ENCODE measurements around the gene SLC22A24. TPM values are rescaled to one million over a fixed set of nuclear protein-coding genes. Genes with fewer than 3 reads are reported as not detected.

The SLC22A24 gene
- total and polyA plus RNA-seq, 4 donors, result not detected

DNA sequence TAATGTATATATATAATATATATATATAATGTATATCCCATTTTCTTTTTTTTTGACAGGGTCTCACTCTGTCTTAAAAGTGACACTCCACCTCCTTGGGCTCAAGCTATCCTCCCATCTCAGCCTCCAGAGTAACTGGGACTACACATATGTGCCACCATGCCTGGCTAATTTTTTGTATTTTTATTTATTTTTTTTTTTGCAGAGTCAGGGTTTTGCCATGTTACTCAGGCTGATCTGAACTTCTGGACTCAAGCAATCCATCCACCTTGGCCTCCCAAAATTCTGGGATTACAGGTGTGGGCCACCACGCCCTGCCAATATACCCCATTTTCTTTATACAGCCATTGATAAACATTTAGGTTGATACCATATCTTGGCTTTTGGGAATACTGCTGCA, 33.9 kb upstream of the SLC22A24 start:
- H3K4me1 ChIP-seq (ENCODE audit: control insufficient read depth in 5 of 5, insufficient read depth in 5 of 5, low read length in 5 of 5), result no peaks in the 10 kb centered on the region
- 93 to 94% methylated on average over 1 of the region's 1 CpG for WGBS, 2 donors
- TF ChIP-seq, protein P1, sequence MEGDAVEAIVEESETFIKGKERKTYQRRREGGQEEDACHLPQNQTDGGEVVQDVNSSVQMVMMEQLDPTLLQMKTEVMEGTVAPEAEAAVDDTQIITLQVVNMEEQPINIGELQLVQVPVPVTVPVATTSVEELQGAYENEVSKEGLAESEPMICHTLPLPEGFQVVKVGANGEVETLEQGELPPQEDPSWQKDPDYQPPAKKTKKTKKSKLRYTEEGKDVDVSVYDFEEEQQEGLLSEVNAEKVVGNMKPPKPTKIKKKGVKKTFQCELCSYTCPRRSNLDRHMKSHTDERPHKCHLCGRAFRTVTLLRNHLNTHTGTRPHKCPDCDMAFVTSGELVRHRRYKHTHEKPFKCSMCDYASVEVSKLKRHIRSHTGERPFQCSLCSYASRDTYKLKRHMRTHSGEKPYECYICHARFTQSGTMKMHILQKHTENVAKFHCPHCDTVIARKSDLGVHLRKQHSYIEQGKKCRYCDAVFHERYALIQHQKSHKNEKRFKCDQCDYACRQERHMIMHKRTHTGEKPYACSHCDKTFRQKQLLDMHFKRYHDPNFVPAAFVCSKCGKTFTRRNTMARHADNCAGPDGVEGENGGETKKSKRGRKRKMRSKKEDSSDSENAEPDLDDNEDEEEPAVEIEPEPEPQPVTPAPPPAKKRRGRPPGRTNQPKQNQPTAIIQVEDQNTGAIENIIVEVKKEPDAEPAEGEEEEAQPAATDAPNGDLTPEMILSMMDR (IDR thresholded peaks at IDR 0.05; ENCODE audit: control extremely low read depth, extremely low read depth), result no peak
- ATAC-seq (ENCODE audit: insufficient read depth, low FRiP score) (no peak), DNase-seq (no peak)
- no peak overlapping the region for H3K9ac ChIP-seq (ENCODE audit: insufficient read depth in 1 of 2, low read length in 2 of 2)
- no peak overlapping the region for H3K4me3 ChIP-seq
- peaks cover 0 to 7% (median 0%) of the 10 kb centered on the region in 4 donors for H3K9me3 ChIP-seq (ENCODE audit: control insufficient read depth in 4 of 4, insufficient read depth in 3 of 4, low read length in 3 of 4)
- H3K27ac ChIP-seq (ENCODE audit: low read depth in 1 of 2, low read length in 1 of 2), result no peak overlapping the region
- no peaks in the 10 kb centered on the region for H3K36me3 ChIP-seq (ENCODE audit: control insufficient read depth in 4 of 4, insufficient read depth in 4 of 4, low read length in 4 of 4)
- no peaks in the 10 kb centered on the region for H3K27me3 ChIP-seq (ENCODE audit: control insufficient read depth in 3 of 3, insufficient read depth in 3 of 3, low read length in 2 of 3)

DNA sequence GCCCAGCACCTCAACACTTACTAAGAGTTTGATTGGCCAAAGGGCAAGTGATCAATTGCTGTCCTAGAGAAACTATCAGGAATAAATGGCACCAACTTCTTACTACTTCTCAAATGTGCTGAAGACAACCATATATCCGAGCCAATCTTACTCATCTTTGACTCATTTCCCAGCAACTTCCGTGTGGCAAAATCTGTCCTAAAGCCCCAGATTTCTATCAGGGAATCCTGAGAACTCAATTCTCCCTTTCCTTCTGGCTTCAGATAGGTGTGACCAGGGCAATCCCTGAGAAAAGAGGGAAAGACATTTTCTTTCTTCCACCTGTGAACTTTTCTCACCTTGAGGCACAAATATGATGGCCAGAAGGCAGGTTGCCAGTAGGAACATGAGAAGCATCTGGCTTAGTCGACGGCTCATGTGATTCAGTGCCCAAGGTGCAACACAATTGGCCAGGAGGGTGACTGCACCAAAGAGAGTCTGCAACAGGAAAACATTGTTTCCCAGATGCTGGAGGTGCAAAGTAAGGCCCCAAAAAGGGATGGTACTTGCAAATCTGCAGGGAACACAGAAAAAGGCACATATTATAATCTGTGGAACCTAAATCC, 21.8 kb upstream of the SLC22A24 start:
- TF ChIP-seq, protein P1 (IDR thresholded peaks at IDR 0.05; ENCODE audit: control extremely low read depth, extremely low read depth), result no peak
- Histone ChIP-seq H3K27ac (ENCODE audit: low read depth in 1 of 2, low read length in 1 of 2) (no peak overlapping the region), H3K9ac (ENCODE audit: insufficient read depth in 1 of 2, low read length in 2 of 2) (no peak overlapping the region), H3K4me1 (ENCODE audit: control insufficient read depth in 5 of 5, insufficient read depth in 5 of 5, low read length in 5 of 5) (no peaks in the 10 kb centered on the region), H3K9me3 (ENCODE audit: control insufficient read depth in 4 of 4, insufficient read depth in 3 of 4, low read length in 3 of 4) (no peaks in the 10 kb centered on the region), H3K36me3 (ENCODE audit: control insufficient read depth in 4 of 4, insufficient read depth in 4 of 4, low read length in 4 of 4) (no peaks in the 10 kb centered on the region), H3K27me3 (ENCODE audit: control insufficient read depth in 3 of 3, insufficient read depth in 3 of 3, low read length in 2 of 3) (peaks cover 0 to 10% (median 0%) of the 10 kb centered on the region in 3 donors), H3K4me3 (no peak overlapping the region)
- no peak for DNase-seq
- WGBS, 2 donors, result 86 to 92% methylated on average over 4 of the region's 4 CpGs
- no peak for ATAC-seq (ENCODE audit: insufficient read depth, low FRiP score)

DNA sequence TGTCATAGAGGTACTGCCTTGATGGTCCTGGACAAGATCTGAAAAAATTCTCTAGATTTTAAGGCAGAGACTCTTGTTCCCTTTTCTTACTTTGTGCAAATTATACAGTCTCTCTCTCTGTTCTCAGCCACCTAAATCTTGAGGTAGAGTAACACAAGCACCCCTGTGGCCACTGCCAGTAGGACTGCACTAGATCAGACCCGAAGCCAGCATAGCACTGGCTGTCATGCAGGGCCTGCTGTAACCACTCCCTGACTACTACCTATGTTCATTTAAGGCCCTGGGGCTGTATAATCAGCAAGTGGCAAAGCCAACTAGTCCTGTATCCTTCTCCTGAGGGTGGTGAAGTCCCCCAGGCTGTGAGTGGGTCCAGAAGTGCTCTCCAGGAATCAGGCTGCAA, 11.8 kb upstream of the SLC22A24 start:
- H3K36me3 ChIP-seq (ENCODE audit: control insufficient read depth in 4 of 4, insufficient read depth in 4 of 4, low read length in 4 of 4), result no peaks in the 10 kb centered on the region
- peaks cover 0 to 4% (median 0%) of the 10 kb centered on the region in 3 donors for H3K27me3 ChIP-seq (ENCODE audit: control insufficient read depth in 3 of 3, insufficient read depth in 3 of 3, low read length in 2 of 3)
- DNase-seq (no peak), ATAC-seq (ENCODE audit: insufficient read depth, low FRiP score) (no peak)
- TF ChIP-seq, protein P1 (IDR thresholded peaks at IDR 0.05; ENCODE audit: control extremely low read depth, extremely low read depth), result no peak
- no peak overlapping the region for H3K4me3 ChIP-seq
- no peaks in the 10 kb centered on the region for H3K4me1 ChIP-seq (ENCODE audit: control insufficient read depth in 5 of 5, insufficient read depth in 5 of 5, low read length in 5 of 5)
- H3K27ac ChIP-seq (ENCODE audit: low read depth in 1 of 2, low read length in 1 of 2), result no peak overlapping the region
- 82 to 96% methylated on average over 1 of the region's 1 CpG for WGBS, 2 donors
- H3K9me3 ChIP-seq (ENCODE audit: control insufficient read depth in 4 of 4, insufficient read depth in 3 of 4, low read length in 3 of 4), result peaks cover 0 to 2% (median 0%) of the 10 kb centered on the region in 4 donors
- no peak overlapping the region for H3K9ac ChIP-seq (ENCODE audit: insufficient read depth in 1 of 2, low read length in 2 of 2)

DNA sequence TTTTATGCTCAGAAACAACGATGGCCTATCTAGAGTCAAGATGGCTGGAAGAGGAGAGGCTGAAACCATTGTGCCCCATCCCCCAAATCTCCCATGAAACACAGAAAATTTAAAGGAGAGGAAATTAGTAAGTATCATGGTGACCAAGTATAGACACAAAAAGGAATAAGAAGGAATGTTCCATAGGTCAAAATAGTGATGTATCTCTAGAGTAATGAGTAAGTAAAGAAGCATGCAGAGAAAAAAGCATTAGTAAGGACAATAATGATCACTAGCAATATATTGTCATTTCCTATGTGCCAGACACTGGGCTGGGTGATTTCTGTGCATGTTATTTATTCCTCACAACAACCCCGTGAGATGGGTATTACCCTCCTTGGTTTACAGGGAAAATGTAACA, 2.6 kb upstream of the SLC22A24 start:
- DNase-seq (no peak), ATAC-seq (ENCODE audit: insufficient read depth, low FRiP score) (no peak)
- H3K36me3 ChIP-seq (ENCODE audit: control insufficient read depth in 4 of 4, insufficient read depth in 4 of 4, low read length in 4 of 4), result no peaks in the 10 kb centered on the region
- WGBS, 2 donors, result 85 to 86% methylated on average over 2 of the region's 2 CpGs
- H3K4me1 ChIP-seq (ENCODE audit: control insufficient read depth in 5 of 5, insufficient read depth in 5 of 5, low read length in 5 of 5), result peaks cover 0 to 3% (median 0%) of the 10 kb centered on the region in 5 donors
- no peak overlapping the region for H3K4me3 ChIP-seq
- no peak overlapping the region for H3K27ac ChIP-seq (ENCODE audit: low read depth in 1 of 2, low read length in 1 of 2)
- TF ChIP-seq, protein P1 (IDR thresholded peaks at IDR 0.05; ENCODE audit: control extremely low read depth, extremely low read depth), result no peak
- H3K27me3 ChIP-seq (ENCODE audit: control insufficient read depth in 3 of 3, insufficient read depth in 3 of 3, low read length in 2 of 3), result no peaks in the 10 kb centered on the region
- H3K9ac ChIP-seq (ENCODE audit: insufficient read depth in 1 of 2, low read length in 2 of 2), result no peak overlapping the region
- H3K9me3 ChIP-seq (ENCODE audit: control insufficient read depth in 4 of 4, insufficient read depth in 3 of 4, low read length in 3 of 4), result no peaks in the 10 kb centered on the region
